GM12878 (cell line): ENCODE results near the gene USP5.
"Not testable (repeated sequence)": the region's sequence is repeated elsewhere in the genome, so short reads cannot be mapped to it uniquely, and the experiment has no call there.

Experiments used
- ATF3 ChIP-seq: IDR thresholded peaks from 2 replicates; pipeline ENCODE4 v1.6.1; 2011; ENCODE audit warnings: low read depth, mild to moderate bottlenecking, low read length, moderate library complexity, borderline replicate concordance; ENCODE audit errors: extremely low read depth
- BCL11A ChIP-seq: IDR thresholded peaks from 2 replicates; pipeline ENCODE4 v1.6.1; 2011; ENCODE audit warnings: low read depth, low read length
- CTCF ChIP-seq, 3 experiments: IDR thresholded peaks in 2 of 3; conservative IDR thresholded peaks in 1 of 3; 2 replicates each; pipeline ENCODE4 v1.5.1; 2011; ENCODE audit warnings: low read depth in 3 of 3, low read length in 3 of 3, mild to moderate bottlenecking in 3 of 3, control low read depth in 2 of 3, moderate library complexity in 2 of 3, inconsistent platforms in 1 of 3, mixed read lengths in 1 of 3; ENCODE audit not compliant: control insufficient read depth in 2 of 3, insufficient read depth in 1 of 3; ENCODE audit errors: extremely low read depth in 1 of 3
- E2F4 ChIP-seq: IDR thresholded peaks from 2 replicates; pipeline ENCODE4 v1.6.1; 2012; ENCODE audit warnings: low read depth, low read length, improper control_type of control experiment
- HCFC1 ChIP-seq: fragments of 150-350 bp; IDR thresholded peaks from 2 replicates; pipeline ENCODE4 v1.6.1; 2014; ENCODE audit warnings: low read length
- MXI1 ChIP-seq: fragments of 150-350 bp; IDR thresholded peaks from 2 replicates; pipeline ENCODE4 v1.6.1; 2011; ENCODE audit warnings: low read depth, mild to moderate bottlenecking, inconsistent platforms, low read length, improper control_type of control experiment
- POLR2A ChIP-seq: IDR thresholded peaks from 2 replicates; pipeline ENCODE4 v1.6.1; 2011; ENCODE audit warnings: low read depth, mild to moderate bottlenecking, low read length
- SREBF2 ChIP-seq: IDR thresholded peaks from 2 replicates; pipeline ENCODE4 v1.6.1; 2012; ENCODE audit warnings: mild to moderate bottlenecking, low read length
- TBL1XR1 ChIP-seq: IDR thresholded peaks from 2 replicates; pipeline ENCODE4 v1.6.1; 2012; ENCODE audit warnings: low read depth, low read length, improper control_type of control experiment
- ZNF622 ChIP-seq: fragments of 450-650 bp; IDR thresholded peaks from 2 replicates; pipeline ENCODE4 v1.6.1; 2017; ENCODE audit warnings: mild to moderate bottlenecking, inconsistent platforms

GRCh38 chr12:6874015-6874368 is 22.0 kb downstream of the USP5 start:
- TF ChIP-seq TBL1XR1; POLR2A; CTCF (IDR thresholded peaks at IDR 0.05 in 2 of 3, conservative IDR thresholded peaks at IDR 0.05 in 1 of 3; ENCODE audit: control insufficient read depth in 2 of 3, extremely low read depth in 1 of 3, insufficient read depth in 1 of 3, low read depth in 3 of 3, low read length in 3 of 3); BCL11A; E2F4; SREBF2; MXI1; ATF3; HCFC1; ZNF622: not testable (repeated sequence)
